Adipose tissue (tissue), 3 donors: ENCODE data around the gene WDR41. TPM values are rescaled to one million over a fixed set of nuclear protein-coding genes. Genes with fewer than 3 reads are reported as not detected.
A peak's percentile ranks its signal among the peaks of the same experiment; 100 is the strongest.

ENCODE experiments used
- H3K27ac ChIP-seq: one replicate; pipeline ENCODE4 v1.5.1; 2013; ENCODE audit warnings: low read depth, low read length
- WGBS, 3 donors: extraction: QIAGEN DNeasy Blood & Tissue Kit; methylation state at CpG; one replicate each; pipeline ENCODE4 v1.1.7; 2013; 5-methylcytosine and 5-hydroxymethylcytosine counted together
- polyA plus RNA-seq, 3 donors: library from polyadenylated mRNA; stranded (reverse); fragments of 200-250 nt; gene quantifications; one replicate each; pipeline ENCODE4 v1.2.3, GENCODE V29; 2013
- donor health status: healthy with polysubstance abuse.
- donor health status: Bipolar disorder and iron deficiency.
- donor health status: healthy.

Gene WDR41
- polyA plus RNA-seq, 3 donors: 17.1 to 42.8 (median 17.9) TPM

DNA sequence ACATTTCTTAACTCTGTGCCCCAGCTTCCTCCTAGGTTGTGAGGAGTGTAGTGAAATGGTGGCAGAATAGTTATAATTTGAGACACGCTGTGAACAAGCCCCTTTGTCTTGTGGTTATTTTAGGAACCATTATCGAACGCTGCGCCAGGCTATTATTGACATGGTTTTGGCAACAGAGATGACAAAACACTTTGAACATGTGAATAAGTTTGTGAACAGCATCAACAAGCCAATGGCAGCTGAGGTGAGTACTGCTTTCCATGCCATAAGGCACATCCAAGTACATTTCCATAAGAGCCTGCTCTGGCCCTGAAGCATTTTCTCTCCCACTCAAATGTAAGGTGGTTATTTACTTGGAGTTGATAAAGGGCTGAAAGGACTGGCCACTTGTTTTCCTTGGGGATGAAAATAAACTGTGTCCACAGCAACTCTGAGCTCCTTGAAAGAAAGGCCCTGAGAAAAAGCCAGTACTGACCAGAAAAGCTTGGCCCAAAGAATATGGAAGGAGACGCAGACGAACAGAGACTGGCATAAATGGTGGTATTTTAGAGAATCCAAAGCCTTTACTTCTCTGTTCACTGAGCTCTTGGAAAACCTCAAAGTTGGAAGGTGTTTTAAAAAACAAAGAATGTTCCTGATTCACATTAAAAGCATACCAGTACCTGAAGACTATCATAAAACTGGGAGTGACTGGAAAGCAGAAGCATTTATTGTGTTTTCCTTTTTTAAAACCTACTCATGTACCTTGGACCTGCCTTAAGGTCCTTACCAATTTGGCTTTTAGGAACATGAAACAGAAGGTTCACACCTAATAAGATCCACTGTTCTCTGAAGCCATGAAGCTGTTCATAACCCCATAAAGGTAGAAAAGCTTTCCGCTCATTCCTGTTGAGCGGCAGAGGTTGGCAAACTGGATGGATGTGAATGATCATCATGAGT lies 72.2 kb downstream of the WDR41 start:
- no peak overlapping the region for H3K27ac ChIP-seq
- WGBS, 3 donors: 91 to 95% (median 94%) methylated on average over 8 of the region's 8 CpGs

DNA sequence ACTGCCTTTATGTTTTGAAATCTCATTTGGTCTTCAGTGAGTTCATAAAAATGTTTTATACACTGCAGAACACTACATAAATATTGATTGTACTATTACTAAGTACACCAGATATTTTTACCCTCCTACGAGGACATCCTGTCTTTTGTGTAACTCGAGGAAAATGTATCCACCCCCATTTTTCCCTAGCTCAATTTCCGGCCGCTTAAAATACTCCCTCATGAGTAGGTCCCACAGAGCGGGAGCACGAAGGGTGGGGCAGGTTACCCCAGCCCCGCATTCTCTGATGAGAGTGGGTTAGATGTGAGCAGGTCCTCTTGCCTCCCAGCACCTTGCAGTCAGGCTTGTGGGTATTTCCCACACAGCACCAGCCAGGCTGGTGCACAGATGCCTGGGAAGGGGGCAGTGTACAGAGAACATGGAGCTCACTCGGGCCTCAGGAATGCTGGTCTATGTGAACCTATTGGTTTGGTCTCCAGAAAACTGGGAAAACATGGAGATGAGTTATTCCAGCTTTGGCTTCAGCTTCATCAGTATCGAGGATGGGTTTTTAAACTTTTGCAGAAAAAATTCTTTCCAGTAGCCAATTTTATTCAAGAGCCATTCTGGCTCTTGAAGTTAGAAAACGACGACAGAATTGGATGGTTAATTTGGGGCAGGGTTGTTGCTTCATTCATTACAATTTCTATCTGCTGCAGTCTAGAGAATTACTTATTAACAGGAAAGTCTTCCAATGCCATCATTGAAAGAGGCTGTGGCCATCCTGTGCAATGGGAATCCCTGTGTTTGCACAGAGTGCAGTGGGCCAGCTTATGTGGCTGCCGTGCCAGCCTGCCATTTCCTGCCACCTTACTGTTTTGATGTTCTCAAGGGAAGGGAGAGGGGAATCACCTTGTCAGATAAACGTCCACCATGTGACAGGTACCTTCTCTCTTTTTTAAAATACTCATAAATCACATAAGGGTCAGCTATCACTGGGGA lies 73.2 kb downstream of the WDR41 start:
- 65 to 71% (median 68%) methylated on average over 13 of the region's 13 CpGs for WGBS, 3 donors
- no peak overlapping the region for H3K27ac ChIP-seq

DNA sequence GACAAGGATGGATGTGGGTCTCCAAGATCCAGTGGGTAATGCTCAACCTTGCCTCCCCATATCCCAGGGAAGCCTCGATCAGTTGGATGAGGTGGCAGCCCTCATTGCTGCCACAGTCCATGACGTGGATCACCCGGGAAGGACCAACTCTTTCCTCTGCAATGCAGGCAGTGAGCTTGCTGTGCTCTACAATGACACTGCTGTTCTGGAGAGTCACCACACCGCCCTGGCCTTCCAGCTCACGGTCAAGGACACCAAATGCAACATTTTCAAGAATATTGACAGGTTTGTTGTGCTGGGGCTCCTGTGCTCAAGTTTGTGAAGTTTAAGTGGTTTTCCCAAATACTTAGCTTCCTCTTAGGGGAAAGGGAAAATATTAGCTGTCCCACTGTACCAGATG lies 74.0 kb downstream of the WDR41 start:
- no peak overlapping the region for H3K27ac ChIP-seq
- 62 to 84% (median 80%) methylated on average over 5 of the region's 5 CpGs for WGBS, 3 donors

DNA sequence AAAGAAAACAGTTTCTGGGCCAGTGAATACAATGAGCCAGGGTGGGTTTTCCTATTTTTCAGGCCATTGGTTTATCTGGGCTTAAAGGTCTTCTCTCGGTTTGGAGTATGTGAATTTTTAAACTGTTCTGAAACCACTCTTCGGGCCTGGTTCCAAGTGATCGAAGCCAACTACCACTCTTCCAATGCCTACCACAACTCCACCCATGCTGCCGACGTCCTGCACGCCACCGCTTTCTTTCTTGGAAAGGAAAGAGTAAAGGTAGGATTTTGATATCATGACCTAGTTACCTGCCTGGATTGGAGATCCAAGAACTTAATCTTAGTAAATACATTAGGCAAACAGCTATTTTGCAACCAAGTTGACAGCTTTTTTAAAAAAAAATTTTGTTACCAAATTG lies 79.1 kb downstream of the WDR41 start:
- H3K27ac ChIP-seq: no peak overlapping the region
- 93 to 96% (median 94%) methylated on average over 7 of the region's 7 CpGs for WGBS, 3 donors

DNA sequence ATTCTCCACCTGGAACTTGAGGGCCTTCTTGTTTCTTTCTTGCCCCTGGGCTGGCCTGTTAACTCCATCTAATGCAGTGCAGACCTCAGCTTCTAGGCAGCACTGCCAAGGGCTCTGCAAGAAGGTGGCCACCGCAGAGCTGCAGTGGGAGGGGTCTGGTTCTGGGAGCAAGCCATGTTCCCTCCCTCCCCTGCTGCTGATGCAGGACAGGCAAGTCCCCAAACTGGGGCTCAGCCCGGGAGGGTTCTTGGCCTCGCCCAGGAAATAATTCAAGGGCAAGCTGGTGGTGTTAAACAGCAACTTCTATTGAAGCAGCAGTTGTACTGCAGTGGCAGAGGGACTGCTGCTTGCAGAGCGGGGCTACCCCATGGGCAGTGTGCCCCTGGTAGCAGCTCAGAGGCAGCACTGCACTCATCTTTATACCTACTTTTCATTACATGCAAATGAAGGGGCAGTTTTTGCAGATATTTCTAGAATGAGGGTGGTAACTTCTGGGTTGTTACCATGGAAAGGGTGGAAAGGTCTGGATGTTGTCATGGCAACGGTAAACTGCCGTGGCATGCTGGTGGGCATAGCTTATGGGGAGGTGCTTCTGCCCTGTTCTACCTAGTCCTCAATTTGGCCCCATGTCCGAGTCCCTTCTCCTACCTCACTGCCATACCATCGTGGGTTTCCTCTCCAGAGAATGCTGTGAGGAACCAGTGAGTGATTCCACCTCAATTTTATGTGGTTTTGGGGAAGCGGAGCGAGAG lies 82.1 kb downstream of the WDR41 start:
- 75 to 80% (median 79%) methylated on average over 10 of the region's 10 CpGs for WGBS, 3 donors
- H3K27ac ChIP-seq: no peak overlapping the region

DNA sequence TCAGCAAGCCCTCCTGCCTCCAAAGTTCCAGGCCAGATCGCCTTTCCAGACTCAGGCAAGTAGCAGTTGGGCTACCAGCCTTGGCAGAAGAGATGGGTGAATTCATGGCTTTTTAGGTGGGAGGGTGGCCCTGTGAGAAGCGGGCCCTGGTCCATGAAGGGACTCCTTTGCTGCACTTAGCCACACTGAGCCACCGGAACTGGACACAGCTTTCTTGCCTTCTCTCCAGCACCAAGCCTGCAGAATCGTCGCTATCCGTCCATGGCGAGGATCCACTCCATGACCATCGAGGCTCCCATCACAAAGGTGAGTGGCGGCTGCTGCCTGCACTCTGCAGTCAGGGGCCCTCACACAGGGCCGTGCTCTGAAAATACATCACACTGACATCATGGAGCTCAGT lies 85.0 kb downstream of the WDR41 start:
- H3K27ac ChIP-seq: no peak overlapping the region
- WGBS, 3 donors: 86 to 96% (median 95%) methylated on average over 10 of the region's 10 CpGs

DNA sequence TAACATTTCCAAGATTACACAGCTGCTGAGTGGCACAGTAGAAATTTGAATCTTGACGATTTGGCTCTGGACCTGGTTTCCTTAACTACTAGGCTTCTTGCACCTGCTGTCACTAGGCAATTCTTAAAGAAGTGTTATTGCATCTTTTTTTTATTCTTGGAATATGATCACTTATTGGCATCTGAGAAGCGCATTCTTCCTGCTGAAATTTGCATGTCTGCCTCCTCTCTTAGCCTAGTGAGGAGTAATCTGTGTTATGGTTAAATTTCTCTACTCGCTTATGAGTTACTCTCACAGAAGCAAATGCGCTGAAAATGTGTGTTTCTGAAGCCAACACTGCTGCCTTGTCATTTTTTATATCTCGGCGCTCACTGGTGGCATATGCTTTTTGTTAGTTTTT lies 89.3 kb downstream of the WDR41 start:
- 77 to 84% (median 82%) methylated on average over 6 of the region's 6 CpGs for WGBS, 3 donors
- H3K27ac ChIP-seq: no peak overlapping the region

DNA sequence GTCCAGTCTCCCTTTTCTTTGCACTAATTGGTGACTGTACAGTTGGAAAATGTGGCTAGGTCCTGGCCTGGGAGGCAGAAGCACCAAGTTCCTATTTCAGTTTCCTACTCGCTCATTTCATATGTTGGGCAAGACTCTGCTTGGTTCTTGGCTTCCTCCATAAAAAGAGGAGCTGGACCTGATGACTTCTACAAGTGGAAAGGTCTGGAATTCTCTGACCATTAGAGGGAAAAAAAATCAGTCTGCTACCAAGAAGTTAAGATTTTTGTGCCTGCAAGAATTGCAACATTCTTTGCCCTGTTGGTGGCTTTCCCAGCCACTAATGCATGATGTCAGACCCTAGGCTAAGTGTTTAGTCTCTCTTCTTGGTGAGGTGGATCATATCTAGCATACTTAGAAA lies 91.5 kb downstream of the WDR41 start:
- WGBS, 3 donors: 52 to 89% (median 74%) methylated on average over 1 of the region's 1 CpG

DNA sequence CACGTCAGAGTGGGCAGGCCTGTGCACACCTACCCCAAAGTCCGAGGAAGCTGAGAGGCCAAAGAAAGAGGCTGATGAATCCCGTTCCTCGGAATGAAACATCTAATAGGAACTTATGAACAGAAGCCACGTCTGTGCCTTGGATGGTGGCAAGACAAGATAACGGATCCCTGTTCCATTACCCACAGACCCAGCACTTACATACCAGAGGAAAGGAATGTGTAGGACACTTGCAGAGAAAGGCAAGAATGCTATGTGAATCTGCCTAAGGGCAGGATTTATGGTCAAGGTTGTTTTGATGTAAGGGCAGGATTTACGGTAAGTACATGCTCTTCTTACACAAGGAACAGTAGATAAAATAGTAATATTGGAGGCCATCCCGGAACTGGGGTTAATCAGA lies 93.2 kb downstream of the WDR41 start:
- no peak overlapping the region for H3K27ac ChIP-seq
- WGBS, 3 donors: 84 to 94% (median 91%) methylated on average over 8 of the region's 8 CpGs

More for the DNA sequence above, 91.5 kb downstream of the WDR41 start:
- no peak overlapping the region for H3K27ac ChIP-seq

DNA sequence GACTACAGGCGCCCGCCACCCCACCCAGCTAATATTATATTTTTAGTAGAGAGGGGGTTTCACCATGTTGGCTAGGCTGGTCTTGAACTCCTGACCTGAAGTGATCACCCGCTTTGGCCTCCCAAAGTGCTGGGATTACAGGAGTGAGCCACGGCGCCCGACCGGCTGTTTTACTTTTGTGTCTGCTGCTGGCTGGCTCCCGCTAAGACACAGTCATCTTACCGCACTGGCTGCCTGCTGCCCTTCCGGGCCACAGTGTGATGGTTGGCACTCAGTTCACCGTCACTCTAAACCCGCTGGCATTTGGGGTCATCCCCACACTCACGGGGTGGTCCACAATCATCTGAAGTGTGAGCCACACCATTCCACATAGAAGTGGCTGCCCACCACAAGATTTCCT lies 93.7 kb downstream of the WDR41 start:
- WGBS, 3 donors: 95 to 100% (median 96%) methylated on average over 13 of the region's 13 CpGs
- H3K27ac ChIP-seq: no peak overlapping the region

DNA sequence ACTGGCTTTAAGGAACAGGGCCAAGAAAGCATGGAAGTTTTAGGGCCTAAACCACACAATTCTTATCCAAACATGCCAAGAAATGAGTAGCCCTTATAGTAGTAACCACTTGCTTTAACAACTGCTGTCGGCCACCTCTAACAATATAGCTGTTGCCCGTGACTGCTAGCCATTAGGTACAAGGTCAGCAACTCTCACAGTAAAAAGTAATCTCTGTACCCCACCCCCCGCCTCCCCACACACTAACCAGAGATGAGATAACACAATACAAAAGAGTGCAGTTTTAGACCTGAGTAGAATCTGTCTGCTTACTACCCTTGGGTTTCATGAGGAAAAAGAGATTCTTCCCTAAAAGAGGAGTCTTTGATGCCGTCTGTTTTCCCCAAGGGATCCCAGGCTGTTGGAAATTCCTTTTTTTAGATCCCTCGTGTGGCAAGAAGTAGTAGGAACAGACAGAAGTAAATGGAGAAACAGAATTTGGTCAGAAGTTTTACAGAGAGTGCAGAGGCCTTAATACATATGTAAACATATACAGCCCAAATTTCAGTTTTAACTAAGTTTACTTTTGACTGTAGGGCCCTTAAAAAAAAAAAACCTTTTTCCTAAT lies 94.3 kb downstream of the WDR41 start:
- no peak overlapping the region for H3K27ac ChIP-seq
- WGBS, 3 donors: 61 to 80% (median 63%) methylated on average over 5 of the region's 5 CpGs

DNA sequence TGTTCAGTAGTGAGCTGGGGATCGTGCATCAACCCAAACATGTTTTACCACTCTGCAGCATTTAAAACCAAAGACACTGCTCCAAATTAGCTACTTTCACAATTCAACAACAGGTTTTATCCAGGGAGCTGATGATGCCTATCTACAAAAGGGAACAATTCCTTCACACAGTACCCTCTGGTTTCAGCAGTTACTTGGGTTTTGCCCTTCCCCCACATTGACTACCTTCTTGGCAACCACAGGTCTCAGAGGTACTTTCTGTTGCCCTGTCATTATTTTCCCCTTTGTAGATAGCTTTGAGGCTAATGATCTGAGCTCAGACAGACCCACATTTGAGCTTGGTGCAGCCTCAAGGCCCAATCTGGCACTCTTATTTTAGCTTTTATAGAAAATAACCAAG lies 96.1 kb downstream of the WDR41 start:
- H3K27ac ChIP-seq: no peak overlapping the region
- 75 to 95% (median 95%) methylated on average over 1 of the region's 1 CpG for WGBS, 3 donors

DNA sequence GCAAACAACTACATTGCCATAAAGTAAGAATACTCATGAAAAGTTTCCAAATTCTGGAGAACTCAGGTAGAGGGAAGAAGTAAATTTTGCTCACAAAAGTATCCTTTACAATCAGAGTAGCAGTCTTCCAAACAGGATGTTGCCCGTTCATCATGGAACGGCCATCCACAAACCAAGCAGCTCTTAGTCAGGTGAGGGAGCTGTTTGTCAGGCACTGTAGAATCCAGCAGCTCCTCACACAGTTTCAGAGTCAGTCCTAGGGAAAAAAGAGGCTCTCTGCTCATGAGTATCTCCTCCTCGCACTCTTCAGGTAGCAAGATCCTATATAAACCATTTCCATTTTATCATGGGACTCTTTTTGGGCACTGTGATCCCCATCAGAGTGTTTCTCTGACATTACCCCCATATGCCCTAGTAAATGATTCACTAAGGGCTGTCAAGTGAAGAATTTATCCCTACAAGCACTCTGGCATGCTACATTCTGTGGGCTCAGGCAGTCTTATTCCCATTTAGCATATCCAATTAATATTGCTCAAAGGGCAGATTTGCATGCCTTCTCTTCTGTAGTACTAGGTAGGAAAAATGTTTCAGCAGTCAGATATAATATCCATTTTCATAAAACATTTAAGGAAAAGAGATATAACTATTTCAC lies 97.9 kb downstream of the WDR41 start:
- no peak overlapping the region for H3K27ac ChIP-seq
- 44 to 86% (median 78%) methylated on average over 3 of the region's 3 CpGs for WGBS, 3 donors

DNA sequence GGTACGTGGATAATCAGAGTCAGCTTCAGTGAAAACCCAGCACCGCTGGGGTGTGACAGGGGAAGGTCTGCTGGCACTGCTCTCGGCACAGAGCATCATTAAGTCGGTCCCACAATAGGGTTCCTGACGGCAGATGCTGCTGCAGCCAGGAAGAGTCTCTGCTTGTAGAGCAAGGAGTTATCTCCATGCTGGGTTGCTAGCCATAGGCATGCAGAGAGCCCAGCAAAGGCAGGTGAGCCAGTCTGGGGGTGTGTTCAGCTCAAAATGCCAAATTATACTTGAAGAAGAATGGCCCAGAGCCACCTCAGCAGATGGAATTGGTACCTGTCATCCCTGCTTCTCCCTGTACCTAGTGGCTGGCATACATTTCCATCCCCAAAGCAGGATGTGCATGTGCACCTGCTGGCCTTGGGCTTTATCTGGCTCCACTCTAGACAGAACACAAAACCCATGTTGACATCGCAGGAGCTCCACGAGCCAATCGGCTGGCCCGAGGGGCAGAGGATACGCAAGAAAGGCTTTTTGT lies 100.8 kb downstream of the WDR41 start:
- WGBS, 3 donors: 87 to 93% (median 93%) methylated on average over 10 of the region's 10 CpGs
- H3K27ac ChIP-seq: no peak overlapping the region

DNA sequence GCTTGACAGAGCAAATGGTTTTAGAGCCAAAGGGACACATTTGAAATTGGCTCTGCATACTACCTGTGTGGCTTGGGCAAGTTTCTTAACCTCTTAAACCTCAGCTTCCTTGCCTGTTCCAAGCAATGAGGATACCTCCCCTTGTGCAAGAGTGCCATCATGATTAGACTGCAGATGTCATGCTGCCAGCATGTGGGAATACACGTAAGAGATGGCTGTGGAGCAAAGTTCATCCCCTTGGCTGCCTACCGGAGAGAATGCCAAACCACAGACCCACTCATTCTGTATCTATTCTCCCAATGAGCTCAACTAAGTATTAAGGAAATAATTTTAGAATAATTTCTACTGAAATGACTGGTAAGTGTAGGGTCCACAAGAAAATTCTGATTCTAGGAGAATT lies 101.3 kb downstream of the WDR41 start:
- H3K27ac ChIP-seq: no peak overlapping the region
- WGBS, 3 donors: 66 to 81% (median 70%) methylated on average over 2 of the region's 2 CpGs

DNA sequence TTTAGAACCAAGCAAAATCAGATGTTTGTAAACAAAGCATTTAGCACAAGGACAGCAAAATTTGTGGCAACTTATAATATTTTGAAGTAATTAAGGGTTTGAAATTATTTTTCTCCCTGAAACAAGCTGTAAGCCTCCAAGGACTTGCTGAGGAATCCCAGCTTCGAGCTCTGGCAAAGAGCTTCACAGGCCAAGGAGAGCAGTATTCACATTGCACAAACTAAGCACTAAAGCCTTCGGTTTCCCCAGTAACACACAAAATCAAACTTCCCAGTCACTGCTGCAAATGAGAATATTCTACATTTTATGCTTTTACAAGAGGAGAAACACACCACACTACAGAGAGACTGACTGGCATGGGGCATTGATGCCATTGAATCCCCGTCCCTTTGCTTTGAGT lies 101.9 kb downstream of the WDR41 start:
- WGBS, 3 donors: 66 to 89% (median 78%) methylated on average over 3 of the region's 3 CpGs
- H3K27ac ChIP-seq: no peak overlapping the region

DNA sequence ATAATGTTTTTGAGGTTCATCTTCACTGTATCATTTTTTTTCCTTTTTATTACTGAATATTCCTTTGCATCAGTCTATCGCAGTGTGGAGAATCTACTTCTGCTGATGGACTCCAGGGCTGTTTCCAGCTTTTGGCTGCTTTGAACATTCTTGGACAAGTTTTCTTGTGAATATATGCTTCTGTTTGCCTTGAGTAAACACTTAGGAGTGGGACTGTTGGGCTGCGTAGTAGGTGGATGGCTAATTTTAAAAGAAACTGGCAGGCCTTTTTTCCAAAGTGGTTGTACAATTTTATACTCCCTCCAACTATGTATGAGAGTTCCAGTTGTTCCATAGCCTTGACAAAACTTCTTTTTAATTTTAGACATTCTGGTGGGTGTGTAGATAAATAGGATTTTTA lies 102.4 kb downstream of the WDR41 start:
- 59 to 84% (median 77%) methylated on average over 2 of the region's 2 CpGs for WGBS, 3 donors
- H3K27ac ChIP-seq: peak overlapping the region; percentile 3
